ENCODE measurements around the gene MYOD1. TPM values are rescaled to one million over a fixed set of nuclear protein-coding genes. Genes with fewer than 3 reads are reported as not detected.

MYOD1 gene
- polyA plus RNA-seq: 0.10 TPM
- long read RNA-seq, donor 1: 0 reads
- long read RNA-seq, donor 2: 0 reads
- long read RNA-seq, donor 3: 0 reads
- long read RNA-seq, donor 4: 0 reads
- long read RNA-seq, donor 5: 0 reads
- long read RNA-seq, donor 6: 0 reads
- long read RNA-seq, donor 7: 0 reads
- long read RNA-seq, donor 8: 0 reads
- long read RNA-seq, donor 9: 0 reads
- long read RNA-seq, donor 10: 0 reads
- long read RNA-seq, donor 11: 0 reads

- H3K27ac ChIP-seq (ENCODE audit: low read length): no peak within 1 kb of the TSS
- peaks cover 4% of the 10 kb centered on the region for H3K9me3 ChIP-seq (ENCODE audit: control insufficient read depth, low read depth, low read length)
- no peak within 1 kb of the TSS for H3K4me3 ChIP-seq (ENCODE audit: low read length)
- no CpG with 5 or more reads among the region's 68 CpGs for WGBS (ENCODE audit: insufficient coverage, low lambda C conversion rate)
- no peaks in the 10 kb centered on the region for H3K36me3 ChIP-seq (ENCODE audit: control insufficient read depth, insufficient read depth, low read length)
- H3K4me1 ChIP-seq (ENCODE audit: control insufficient read depth, insufficient read depth, low read length): no peaks in the 10 kb centered on the region
- H3K27me3 ChIP-seq (ENCODE audit: control insufficient read depth, insufficient read depth, low read length): peaks cover 93% of the 10 kb centered on the region
- no peak for DNase-seq
These were observed at the start of gene MYOD1 for GRCh38 chr11:17719028-17719937. TSS of gene MYOD1 (plus strand) at chr11:17719571. CDS start at chr11:17719783, 212 bp downstream.

- Histone ChIP-seq H3K9me3 (ENCODE audit: control insufficient read depth, low read depth, low read length) (no peaks in the 10 kb centered on the region), H3K27ac (ENCODE audit: low read length) (no peak overlapping the region), H3K4me1 (ENCODE audit: control insufficient read depth, insufficient read depth, low read length) (no peaks in the 10 kb centered on the region), H3K4me3 (ENCODE audit: low read length) (no peak overlapping the region), H3K27me3 (ENCODE audit: control insufficient read depth, insufficient read depth, low read length) (peaks cover 9% of the 10 kb centered on the region), H3K36me3 (ENCODE audit: control insufficient read depth, insufficient read depth, low read length) (no peaks in the 10 kb centered on the region)
- no peak for DNase-seq
- WGBS (ENCODE audit: insufficient coverage, low lambda C conversion rate): 97% methylated on average over 4 of the region's 7 CpGs
These were observed 46.9 kb upstream of the MYOD1 start for GRCh38 chr11:17672469-17672868.

- no peak overlapping the region for H3K4me3 ChIP-seq (ENCODE audit: low read length)
- H3K27ac ChIP-seq (ENCODE audit: low read length): no peak overlapping the region
- H3K36me3 ChIP-seq (ENCODE audit: control insufficient read depth, insufficient read depth, low read length): no peaks in the 10 kb centered on the region
- 100% methylated on average over 1 of the region's 1 CpG for WGBS (ENCODE audit: insufficient coverage, low lambda C conversion rate)
- no peaks in the 10 kb centered on the region for H3K4me1 ChIP-seq (ENCODE audit: control insufficient read depth, insufficient read depth, low read length)
- DNase-seq: no peak
- H3K27me3 ChIP-seq (ENCODE audit: control insufficient read depth, insufficient read depth, low read length): peaks cover 9% of the 10 kb centered on the region
- H3K9me3 ChIP-seq (ENCODE audit: control insufficient read depth, low read depth, low read length): no peaks in the 10 kb centered on the region
These were observed 45.4 kb upstream of the MYOD1 start for GRCh38 chr11:17673951-17674350.

DNA sequence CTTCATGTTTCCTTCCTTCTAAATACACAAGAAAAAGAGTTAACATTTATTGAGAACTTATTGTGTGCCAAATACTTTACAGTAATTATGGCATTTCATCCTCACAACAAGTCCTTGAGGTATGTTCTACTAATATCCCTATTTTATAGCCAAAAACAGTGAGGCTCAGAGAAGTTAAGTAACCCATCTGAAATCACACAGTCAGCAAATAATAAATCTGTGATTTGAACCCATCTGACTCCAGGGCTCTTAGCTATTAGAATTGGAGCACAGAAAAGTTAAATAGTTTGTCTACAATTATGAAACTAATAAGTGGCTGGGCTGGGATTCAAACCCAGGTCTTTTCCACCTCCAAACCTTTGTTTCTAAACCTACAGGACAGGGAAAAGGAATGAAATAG is 36.5 kb upstream of the MYOD1 start:
- no peak overlapping the region for H3K27ac ChIP-seq (ENCODE audit: low read length)
- H3K4me1 ChIP-seq (ENCODE audit: control insufficient read depth, insufficient read depth, low read length): no peaks in the 10 kb centered on the region
- H3K27me3 ChIP-seq (ENCODE audit: control insufficient read depth, insufficient read depth, low read length): peaks cover 43% of the 10 kb centered on the region
- no peaks in the 10 kb centered on the region for H3K9me3 ChIP-seq (ENCODE audit: control insufficient read depth, low read depth, low read length)
- no peak overlapping the region for H3K4me3 ChIP-seq (ENCODE audit: low read length)
- no peaks in the 10 kb centered on the region for H3K36me3 ChIP-seq (ENCODE audit: control insufficient read depth, insufficient read depth, low read length)
- no peak for DNase-seq

GRCh38 chr11:17683377-17684161 is 35.8 kb upstream of the MYOD1 start:
- Histone ChIP-seq H3K4me1 (ENCODE audit: control insufficient read depth, insufficient read depth, low read length) (no peaks in the 10 kb centered on the region), H3K27me3 (ENCODE audit: control insufficient read depth, insufficient read depth, low read length) (peaks cover 47% of the 10 kb centered on the region), H3K4me3 (ENCODE audit: low read length) (no peak overlapping the region), H3K36me3 (ENCODE audit: control insufficient read depth, insufficient read depth, low read length) (no peaks in the 10 kb centered on the region), H3K27ac (ENCODE audit: low read length) (no peak overlapping the region), H3K9me3 (ENCODE audit: control insufficient read depth, low read depth, low read length) (no peaks in the 10 kb centered on the region)
- WGBS (ENCODE audit: insufficient coverage, low lambda C conversion rate): no CpG with 5 or more reads among the region's 12 CpGs
- DNase-seq: no peak

- H3K4me3 ChIP-seq (ENCODE audit: low read length): no peak overlapping the region
- WGBS (ENCODE audit: insufficient coverage, low lambda C conversion rate): no CpG with 5 or more reads among the region's 5 CpGs
- DNase-seq: no peak
- H3K27ac ChIP-seq (ENCODE audit: low read length): no peak overlapping the region
- no peaks in the 10 kb centered on the region for H3K9me3 ChIP-seq (ENCODE audit: control insufficient read depth, low read depth, low read length)
- H3K4me1 ChIP-seq (ENCODE audit: control insufficient read depth, insufficient read depth, low read length): no peaks in the 10 kb centered on the region
- H3K36me3 ChIP-seq (ENCODE audit: control insufficient read depth, insufficient read depth, low read length): no peaks in the 10 kb centered on the region
- peaks cover 44% of the 10 kb centered on the region for H3K27me3 ChIP-seq (ENCODE audit: control insufficient read depth, insufficient read depth, low read length)
These were observed 34.8 kb upstream of the MYOD1 start for GRCh38 chr11:17684550-17684949.

DNA sequence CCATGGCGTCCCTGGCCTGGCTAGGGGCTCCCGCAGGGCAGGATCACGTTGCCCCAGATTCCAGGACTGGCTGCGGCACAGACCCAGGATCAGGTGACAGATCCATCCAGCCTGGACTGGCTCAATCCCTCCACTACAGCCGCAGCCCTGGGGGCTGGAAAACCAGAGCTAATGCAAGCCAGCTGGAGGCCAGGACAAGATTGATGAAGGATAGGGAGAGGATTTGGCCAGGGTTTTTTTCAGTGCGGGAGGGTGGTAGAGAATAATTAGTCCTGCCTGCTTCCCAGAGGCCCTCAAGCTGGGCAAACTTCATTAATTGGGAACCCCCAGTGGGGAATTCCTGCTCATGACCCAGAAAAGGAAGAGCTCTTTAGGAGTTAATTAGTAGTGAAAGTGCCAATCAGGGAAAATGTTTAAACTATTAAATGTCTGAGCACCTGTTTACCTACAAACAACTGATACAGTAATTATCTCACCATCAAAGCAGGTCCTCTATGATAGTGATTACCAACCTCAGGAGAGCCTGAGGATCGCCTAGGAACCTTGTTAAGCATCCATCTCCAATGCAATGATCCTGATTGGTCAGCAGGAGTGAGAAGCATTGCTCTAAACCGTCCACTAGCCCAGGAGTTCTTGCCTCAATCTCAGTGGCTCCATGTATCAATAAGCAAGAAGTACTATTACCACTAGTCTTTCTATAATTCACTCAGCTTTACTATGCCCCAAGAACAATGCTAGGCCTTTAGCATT is 33.0 kb upstream of the MYOD1 start:
- H3K36me3 ChIP-seq (ENCODE audit: control insufficient read depth, insufficient read depth, low read length): no peaks in the 10 kb centered on the region
- no peak overlapping the region for H3K27ac ChIP-seq (ENCODE audit: low read length)
- H3K27me3 ChIP-seq (ENCODE audit: control insufficient read depth, insufficient read depth, low read length): peaks cover 46% of the 10 kb centered on the region
- no peaks in the 10 kb centered on the region for H3K9me3 ChIP-seq (ENCODE audit: control insufficient read depth, low read depth, low read length)
- no peak overlapping the region for H3K4me3 ChIP-seq (ENCODE audit: low read length)
- WGBS (ENCODE audit: insufficient coverage, low lambda C conversion rate): no CpG with 5 or more reads among the region's 8 CpGs
- no peaks in the 10 kb centered on the region for H3K4me1 ChIP-seq (ENCODE audit: control insufficient read depth, insufficient read depth, low read length)
- DNase-seq: no peak

- no peaks in the 10 kb centered on the region for H3K4me1 ChIP-seq (ENCODE audit: control insufficient read depth, insufficient read depth, low read length)
- H3K27me3 ChIP-seq (ENCODE audit: control insufficient read depth, insufficient read depth, low read length): peaks cover 55% of the 10 kb centered on the region
- DNase-seq: no peak
- no peak overlapping the region for H3K4me3 ChIP-seq (ENCODE audit: low read length)
- H3K36me3 ChIP-seq (ENCODE audit: control insufficient read depth, insufficient read depth, low read length): no peaks in the 10 kb centered on the region
- H3K9me3 ChIP-seq (ENCODE audit: control insufficient read depth, low read depth, low read length): no peaks in the 10 kb centered on the region
- H3K27ac ChIP-seq (ENCODE audit: low read length): no peak overlapping the region
- no CpG with 5 or more reads among the region's 18 CpGs for WGBS (ENCODE audit: insufficient coverage, low lambda C conversion rate)
These were observed 31.3 kb upstream of the MYOD1 start for GRCh38 chr11:17687946-17688670.

- no peak overlapping the region for H3K4me3 ChIP-seq (ENCODE audit: low read length)
- WGBS (ENCODE audit: insufficient coverage, low lambda C conversion rate): no CpG with 5 or more reads among the region's 2 CpGs
These were observed 27.8 kb upstream of the MYOD1 start for GRCh38 chr11:17691550-17691949.

More at GRCh38 chr11:17691550-17691949, 27.8 kb upstream of the MYOD1 start:
- no peaks in the 10 kb centered on the region for H3K4me1 ChIP-seq (ENCODE audit: control insufficient read depth, insufficient read depth, low read length)
- no peaks in the 10 kb centered on the region for H3K9me3 ChIP-seq (ENCODE audit: control insufficient read depth, low read depth, low read length)
- no peaks in the 10 kb centered on the region for H3K36me3 ChIP-seq (ENCODE audit: control insufficient read depth, insufficient read depth, low read length)
- DNase-seq: no peak
- H3K27me3 ChIP-seq (ENCODE audit: control insufficient read depth, insufficient read depth, low read length): peaks cover 65% of the 10 kb centered on the region
- H3K27ac ChIP-seq (ENCODE audit: low read length): no peak overlapping the region

All from large intestine (tissue), 12 donors.